Colonic mucosa (tissue), 4 donors: ENCODE results near the gene SPPL3. TPM values are rescaled to one million over a fixed set of nuclear protein-coding genes. Genes with fewer than 3 reads are reported as not detected.

Source experiments
- DNase-seq: peaks from one replicate; pipeline ENCODE4 v3.0.0-alpha.2; 2020
- H3K27ac ChIP-seq: fragments of 200-600 bp; one replicate; pipeline ENCODE4 v1.8.0; 2021
- H3K27me3 ChIP-seq: fragments of 200-600 bp; one replicate; pipeline ENCODE4 v1.8.0; 2021
- H3K36me3 ChIP-seq: fragments of 200-600 bp; one replicate; pipeline ENCODE4 v1.8.0; 2021
- H3K4me1 ChIP-seq: fragments of 200-600 bp; one replicate; pipeline ENCODE4 v1.8.0; 2021; ENCODE audit warnings: mild to moderate bottlenecking
- H3K4me3 ChIP-seq: fragments of 200-600 bp; one replicate; pipeline ENCODE4 v1.8.0; 2021
- H3K9ac ChIP-seq, 2 donors: one replicate each; pipeline ENCODE4 v1.7.0; 2013; ENCODE audit warnings: control low read depth in 2 of 2, low read depth in 2 of 2, low read length in 2 of 2
- H3K9me3 ChIP-seq: fragments of 200-600 bp; one replicate; pipeline ENCODE4 v1.8.0; 2021
- intact Hi-C: fragments of 100-400 bp; cut with DNase I; formaldehyde crosslinking; loops from one replicate; pipeline ENCODE4 v1.14.1; 2022
- total RNA-seq, 2 donors: library from RNA; stranded (reverse); fragmentation: NEBNext Ultra II Directional in 1 of 2; extraction: Animal tissue kit (Norgen Biotek cat#: 25700) in 1 of 2; gene quantifications; one replicate each; pipeline ENCODE4 v1.2.1, GENCODE V29; 2021
- TF ChIP-seq, protein P1 (sequence below): fragments of 200-600 bp; IDR thresholded peaks from one replicate; pipeline ENCODE4 v1.8.0; 2022; ENCODE audit warnings: antibody characterized with exemption, mild to moderate bottlenecking
- donor health status: healthy.
- donor health status: DM: no; HTN: no; CAD: no.
- donor health status: DM: no; HTN: no; CAD: no.

Gene SPPL3
- total RNA-seq, 2 donors from 2014 or later: 44.7 to 55.2 TPM

DNA sequence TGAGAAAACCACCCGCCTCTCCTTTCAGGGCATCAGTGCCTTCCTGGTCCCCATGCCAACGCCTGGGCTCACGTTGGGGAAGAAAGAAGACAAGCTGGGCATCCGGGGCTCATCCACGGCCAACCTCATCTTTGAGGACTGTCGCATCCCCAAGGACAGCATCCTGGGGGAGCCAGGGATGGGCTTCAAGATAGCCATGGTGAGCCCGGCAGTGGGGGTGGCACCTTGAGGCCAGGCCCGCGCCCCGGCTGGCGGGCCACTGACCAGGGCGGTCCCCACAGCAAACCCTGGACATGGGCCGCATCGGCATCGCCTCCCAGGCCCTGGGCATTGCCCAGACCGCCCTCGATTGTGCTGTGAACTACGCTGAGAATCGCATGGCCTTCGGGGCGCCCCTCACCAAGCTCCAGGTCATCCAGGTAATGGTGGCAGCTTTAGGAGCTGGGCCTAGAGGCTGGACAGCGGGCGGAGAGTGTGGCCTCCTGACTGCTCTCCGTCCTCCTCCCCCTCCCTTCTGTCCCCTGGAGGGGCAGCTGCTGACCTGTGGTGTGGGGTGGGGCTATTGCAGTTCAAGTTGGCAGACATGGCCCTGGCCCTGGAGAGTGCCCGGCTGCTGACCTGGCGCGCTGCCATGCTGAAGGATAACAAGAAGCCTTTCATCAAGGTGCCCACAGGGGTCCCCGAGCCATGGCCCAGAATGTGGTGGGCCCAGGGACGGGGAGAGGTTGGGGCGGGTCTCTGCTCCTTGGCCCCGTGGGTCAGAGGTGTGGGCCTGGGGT lies 165.7 kb downstream of the SPPL3 start:
- no peak overlapping the region for H3K4me3 ChIP-seq
- intact Hi-C loops: no loop called here
- H3K4me1 ChIP-seq: no peaks in the 10 kb centered on the region
- no peaks in the 10 kb centered on the region for H3K36me3 ChIP-seq
- no peak for DNase-seq
- TF ChIP-seq, protein P1, sequence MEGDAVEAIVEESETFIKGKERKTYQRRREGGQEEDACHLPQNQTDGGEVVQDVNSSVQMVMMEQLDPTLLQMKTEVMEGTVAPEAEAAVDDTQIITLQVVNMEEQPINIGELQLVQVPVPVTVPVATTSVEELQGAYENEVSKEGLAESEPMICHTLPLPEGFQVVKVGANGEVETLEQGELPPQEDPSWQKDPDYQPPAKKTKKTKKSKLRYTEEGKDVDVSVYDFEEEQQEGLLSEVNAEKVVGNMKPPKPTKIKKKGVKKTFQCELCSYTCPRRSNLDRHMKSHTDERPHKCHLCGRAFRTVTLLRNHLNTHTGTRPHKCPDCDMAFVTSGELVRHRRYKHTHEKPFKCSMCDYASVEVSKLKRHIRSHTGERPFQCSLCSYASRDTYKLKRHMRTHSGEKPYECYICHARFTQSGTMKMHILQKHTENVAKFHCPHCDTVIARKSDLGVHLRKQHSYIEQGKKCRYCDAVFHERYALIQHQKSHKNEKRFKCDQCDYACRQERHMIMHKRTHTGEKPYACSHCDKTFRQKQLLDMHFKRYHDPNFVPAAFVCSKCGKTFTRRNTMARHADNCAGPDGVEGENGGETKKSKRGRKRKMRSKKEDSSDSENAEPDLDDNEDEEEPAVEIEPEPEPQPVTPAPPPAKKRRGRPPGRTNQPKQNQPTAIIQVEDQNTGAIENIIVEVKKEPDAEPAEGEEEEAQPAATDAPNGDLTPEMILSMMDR: no peak
- no peak overlapping the region for H3K27ac ChIP-seq
- H3K9me3 ChIP-seq: no peaks in the 10 kb centered on the region
- no peak overlapping the region for H3K9ac ChIP-seq
- H3K27me3 ChIP-seq: no peaks in the 10 kb centered on the region

GRCh38 chr12:120737557-120738251 lies 166.5 kb downstream of the SPPL3 start:
- Histone ChIP-seq H3K9me3 (no peaks in the 10 kb centered on the region), H3K27me3 (no peaks in the 10 kb centered on the region), H3K4me3 (no peak overlapping the region), H3K36me3 (no peaks in the 10 kb centered on the region), H3K27ac (no peak overlapping the region), H3K9ac (no peak overlapping the region), H3K4me1 (no peaks in the 10 kb centered on the region)
- no peak for DNase-seq
- TF ChIP-seq, protein P1: no peak
- intact Hi-C loops: no loop called here

DNA sequence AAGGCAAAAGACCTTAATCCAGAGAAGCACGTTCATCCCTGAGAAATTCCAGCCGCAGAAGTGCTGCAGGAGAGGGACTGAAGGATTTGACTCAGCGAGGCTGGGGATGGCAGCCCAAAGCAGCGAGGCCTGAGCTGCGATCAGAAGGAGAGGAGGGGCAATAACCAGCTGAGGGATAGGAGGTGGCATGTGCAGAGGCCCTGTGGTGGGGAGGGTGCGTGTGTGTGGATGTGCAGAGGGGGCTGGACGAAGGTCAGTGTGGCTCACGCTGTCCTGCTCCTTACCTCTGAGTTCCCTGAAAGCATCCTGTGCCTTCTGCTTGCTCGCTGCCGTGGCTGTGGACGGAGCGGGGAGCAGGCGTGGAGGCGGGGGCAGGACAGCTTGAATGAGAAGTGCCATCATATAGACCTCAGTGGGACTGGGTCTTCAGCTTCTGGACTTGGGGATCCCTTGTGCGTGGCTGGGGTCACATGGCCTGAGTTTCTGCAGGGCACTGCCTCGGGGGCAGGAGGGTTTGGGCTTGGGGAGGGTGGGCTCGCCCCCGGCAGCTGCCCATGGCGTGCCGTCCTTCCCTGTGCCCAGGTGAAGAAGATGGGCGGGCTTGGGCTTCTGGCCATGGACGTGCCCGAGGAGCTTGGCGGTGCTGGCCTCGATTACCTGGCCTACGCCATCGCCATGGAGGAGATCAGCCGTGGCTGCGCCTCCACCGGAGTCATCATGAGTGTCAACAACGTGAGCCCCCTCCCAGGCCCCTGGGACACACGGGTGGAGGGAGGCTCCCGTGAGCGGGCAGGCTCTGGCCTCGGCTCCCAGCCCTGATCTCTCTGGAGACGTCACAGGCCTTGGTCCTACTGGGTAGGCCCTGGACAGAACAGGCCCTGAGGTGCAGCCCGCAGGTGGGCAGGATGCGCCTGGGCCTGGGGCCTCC lies 167.5 kb downstream of the SPPL3 start:
- Histone ChIP-seq H3K27me3 (no peaks in the 10 kb centered on the region), H3K9ac (no peak overlapping the region), H3K4me1 (no peaks in the 10 kb centered on the region), H3K36me3 (no peaks in the 10 kb centered on the region), H3K4me3 (no peak overlapping the region), H3K9me3 (no peaks in the 10 kb centered on the region), H3K27ac (no peak overlapping the region)
- intact Hi-C loops: no loop called here
- no peak for DNase-seq
- TF ChIP-seq, protein P1: no peak

DNA sequence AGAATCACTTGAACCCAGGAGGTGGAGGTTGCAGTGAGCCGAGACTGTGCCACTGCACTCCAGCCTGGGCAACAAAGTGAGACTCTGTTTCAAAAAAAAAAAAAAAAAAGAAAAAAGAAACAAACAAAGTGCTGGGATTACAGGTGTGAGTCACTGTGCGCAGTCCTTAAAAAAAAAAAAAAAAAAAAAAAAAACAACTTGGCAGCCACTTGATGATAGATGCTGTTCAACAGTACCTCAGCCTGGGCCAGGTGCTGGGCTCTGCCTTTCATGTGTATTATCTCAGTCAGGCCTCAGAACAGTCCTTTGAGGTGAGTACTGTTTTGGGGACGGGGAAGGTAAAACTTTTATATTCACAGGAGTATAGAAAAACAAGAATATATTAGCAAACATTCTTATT lies 169.0 kb downstream of the SPPL3 start:
- TF ChIP-seq, protein P1: no peak
- H3K4me1 ChIP-seq: no peaks in the 10 kb centered on the region
- no peak overlapping the region for H3K4me3 ChIP-seq
- no peak overlapping the region for H3K27ac ChIP-seq
- H3K36me3 ChIP-seq: no peaks in the 10 kb centered on the region
- no peaks in the 10 kb centered on the region for H3K9me3 ChIP-seq
- DNase-seq: no peak
- intact Hi-C loops: no loop called here
- no peak overlapping the region for H3K9ac ChIP-seq
- H3K27me3 ChIP-seq: no peaks in the 10 kb centered on the region

DNA sequence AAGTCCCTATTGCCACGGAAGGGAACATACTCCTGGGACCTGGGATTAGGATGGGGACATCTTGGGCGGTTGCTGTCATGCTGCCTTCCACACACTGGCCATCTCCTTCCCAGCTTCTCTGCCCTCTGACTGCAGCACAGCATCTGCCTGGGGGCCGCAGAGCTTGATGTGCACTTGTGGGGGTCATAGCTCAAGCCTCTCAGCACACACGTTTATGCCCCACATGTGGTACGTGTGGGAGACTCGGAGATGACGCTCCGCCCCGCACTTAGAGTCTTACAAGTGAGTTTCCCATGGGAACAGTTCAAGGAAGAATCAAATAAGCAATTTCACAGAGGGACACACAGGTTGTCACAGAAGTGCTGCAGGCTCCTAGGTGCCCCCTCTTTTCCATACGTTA lies 169.9 kb downstream of the SPPL3 start:
- no peak overlapping the region for H3K4me3 ChIP-seq
- H3K9ac ChIP-seq: no peak overlapping the region
- H3K36me3 ChIP-seq: no peaks in the 10 kb centered on the region
- intact Hi-C loops: no loop called here
- TF ChIP-seq, protein P1: no peak
- no peaks in the 10 kb centered on the region for H3K9me3 ChIP-seq
- no peaks in the 10 kb centered on the region for H3K27me3 ChIP-seq
- no peaks in the 10 kb centered on the region for H3K4me1 ChIP-seq
- H3K27ac ChIP-seq: no peak overlapping the region
- no peak for DNase-seq
